Hypothalamus (tissue), 51 donors: ENCODE data around the gene CHIT1.

ENCODE experiments used
- DNase-seq, 51 donors: peaks; one replicate each; lab custom pipeline; 2025; lab: John Stamatoyannopoulos, UW

CHIT1 gene

DNA sequence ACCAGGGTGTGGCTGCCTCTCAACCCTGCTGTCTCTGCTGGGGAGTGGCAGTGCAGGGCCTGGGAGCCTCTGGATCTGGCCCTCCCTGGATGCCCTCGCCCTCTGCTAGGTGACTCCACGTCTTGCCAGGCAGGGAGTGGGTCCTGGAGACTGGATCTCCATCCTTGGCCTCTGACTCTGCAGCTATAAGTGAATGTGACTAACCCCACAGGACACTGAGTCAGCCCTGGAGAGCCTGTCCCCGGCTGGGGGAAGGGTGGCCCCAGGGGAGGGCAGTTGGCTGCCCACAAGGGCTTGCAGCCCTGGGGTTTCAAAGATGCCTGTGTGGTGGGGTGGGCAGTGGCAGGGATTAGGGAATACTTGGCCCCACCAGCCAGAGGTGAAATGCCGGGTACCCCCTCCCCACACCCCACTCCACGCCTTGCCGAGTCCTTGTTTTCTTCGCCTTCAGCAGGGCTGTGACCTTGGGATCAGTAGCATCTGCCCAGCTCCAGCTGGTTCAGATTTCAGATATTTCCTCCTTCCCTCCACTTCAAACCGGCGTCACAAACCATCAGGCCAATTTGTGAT, 51.9 kb downstream of the CHIT1 start:
- DNase-seq = no peak

DNA sequence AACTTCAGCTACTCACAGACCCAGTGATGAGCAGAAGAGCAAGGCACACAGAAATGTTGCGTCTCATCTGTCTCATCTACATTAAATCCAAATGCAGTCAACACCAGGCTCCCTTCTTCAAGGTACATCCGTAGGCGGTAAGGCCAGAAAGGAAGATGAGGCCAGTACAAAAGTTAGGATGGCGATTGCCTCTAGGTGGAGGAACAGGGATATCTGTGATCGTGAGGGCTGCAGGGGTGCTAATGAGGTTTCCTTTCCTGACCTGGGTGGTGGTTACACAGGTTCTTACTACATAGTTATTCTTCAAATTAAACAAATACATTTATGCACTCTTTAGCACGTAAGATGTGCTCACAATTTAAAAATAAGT, 52.5 kb downstream of the CHIT1 start:
- no peak for DNase-seq

DNA sequence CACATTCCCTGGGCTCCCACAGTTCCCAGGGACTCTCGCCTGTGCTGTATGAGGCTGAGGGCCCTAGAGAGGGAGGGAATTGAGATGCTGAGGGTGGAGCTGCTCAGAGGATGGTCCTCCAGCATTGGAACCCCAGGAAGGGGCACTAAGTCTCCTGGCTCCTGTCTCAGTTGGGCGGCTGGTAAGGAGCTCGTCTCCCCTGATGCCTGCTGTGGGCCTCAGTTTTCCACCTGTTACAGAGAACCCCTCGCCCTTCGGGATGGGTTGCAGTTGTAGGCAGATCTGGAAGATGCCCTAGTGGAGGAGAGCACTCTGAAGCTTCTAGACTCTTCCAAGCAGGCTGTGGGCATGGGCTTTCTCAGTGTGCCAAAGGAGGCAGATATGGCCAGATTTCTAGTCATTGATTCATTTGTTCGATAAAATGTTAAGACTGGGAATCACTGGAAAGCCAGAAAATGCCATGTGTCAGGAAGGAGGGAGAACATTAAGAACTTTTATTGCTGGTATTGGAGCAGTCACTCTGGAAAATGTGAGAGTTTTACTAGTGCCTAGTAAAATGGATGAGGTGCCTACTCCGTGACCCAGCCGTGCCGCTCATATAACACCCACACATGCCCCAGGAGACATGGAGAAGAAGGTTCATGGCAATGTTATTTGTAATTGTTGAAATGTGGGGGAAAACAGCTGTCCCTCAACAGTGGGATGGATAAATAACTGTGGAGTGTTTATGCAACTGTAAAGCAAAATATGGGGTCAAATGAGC, 53.0 kb downstream of the CHIT1 start:
- no peak for DNase-seq

DNA sequence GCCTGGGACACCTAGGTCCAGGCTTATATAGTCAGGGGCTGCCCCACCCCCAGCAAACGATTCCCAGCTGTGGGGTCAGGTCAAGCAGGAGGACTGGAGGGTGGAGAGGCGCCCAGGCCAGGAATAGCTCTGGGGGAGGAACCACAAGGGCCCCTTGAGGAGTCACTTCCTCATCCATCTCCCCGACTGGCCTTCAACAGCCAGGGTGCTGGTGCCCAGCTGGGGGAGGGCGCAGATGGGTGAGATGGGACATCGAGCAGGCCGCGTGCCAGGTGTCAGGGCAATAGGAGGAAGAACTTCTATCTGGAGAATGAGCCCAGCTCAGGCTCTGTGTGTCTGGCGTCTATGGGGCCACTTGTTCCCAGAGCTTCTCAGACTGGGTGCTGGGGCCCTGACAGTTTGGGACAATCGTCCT, 53.6 kb downstream of the CHIT1 start:
- peak in 15 of 51 donors; percentile 21 to 54 (median 42) for DNase-seq

DNA sequence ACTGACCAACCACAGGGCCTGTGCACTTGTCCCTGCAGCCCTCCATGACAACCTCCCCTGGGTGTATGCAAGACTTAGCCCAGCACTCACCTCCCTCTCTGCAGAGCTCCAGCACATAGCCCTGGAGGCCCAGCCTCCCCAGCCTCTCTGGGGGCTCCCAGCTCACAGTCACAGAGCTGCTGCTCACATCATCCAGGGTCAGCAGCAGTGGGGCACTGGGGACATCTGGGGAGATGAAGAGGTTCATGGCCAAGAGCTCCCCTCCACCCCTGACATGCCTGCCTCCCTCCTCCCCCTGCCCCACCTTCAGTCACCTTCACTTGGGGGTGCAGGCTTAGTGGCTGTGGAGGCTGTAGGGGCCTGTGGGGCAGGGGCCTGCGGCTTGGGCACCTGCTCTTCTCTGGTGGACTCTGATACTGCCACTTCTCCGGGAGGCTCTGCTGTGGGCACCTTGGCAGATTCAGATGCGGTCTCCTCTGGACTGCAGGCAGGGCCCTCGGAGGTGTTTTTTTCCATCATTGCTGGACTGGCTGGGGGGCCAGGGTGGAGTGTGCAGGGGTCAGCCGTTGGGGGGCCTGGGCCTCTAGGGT, 54.1 kb downstream of the CHIT1 start, which contains the start of gene MYBPH:
TSS of gene MYBPH (minus strand) at position 590 of the 590 bp plus-strand sequence. CDS start at position 519, 71 bp downstream.
- no peak for DNase-seq

DNA sequence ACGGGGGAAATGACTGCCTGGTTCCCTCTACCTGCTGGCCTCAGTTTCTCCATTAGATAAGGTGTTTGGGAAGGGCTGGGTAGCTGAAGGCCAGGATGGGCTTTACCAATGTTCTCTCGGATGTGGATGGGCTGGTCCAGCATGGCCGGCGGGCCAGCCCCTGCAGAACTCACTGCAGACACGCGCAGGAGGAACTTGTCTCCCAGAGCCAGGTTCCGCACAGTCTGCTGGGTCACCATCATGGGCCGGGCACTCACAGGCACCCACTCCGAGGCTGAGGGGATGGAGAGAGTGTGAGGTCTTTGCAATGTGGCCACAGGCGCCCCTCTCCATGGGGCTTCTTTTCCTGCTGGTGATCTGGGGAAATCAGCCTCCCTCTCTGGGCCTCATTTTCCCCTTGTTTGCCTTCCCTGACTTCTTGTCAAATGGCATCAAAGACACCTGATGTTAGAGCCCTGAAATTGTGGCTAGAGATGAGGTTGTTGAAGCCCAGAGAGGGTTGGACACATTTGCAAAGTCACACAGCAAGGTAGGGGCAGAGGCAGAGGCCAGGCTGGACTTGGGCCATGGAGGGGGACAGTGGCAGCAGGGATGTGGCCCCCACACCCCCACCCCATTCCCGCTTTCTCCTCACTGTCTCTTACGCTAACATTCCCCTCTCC, 55.0 kb downstream of the CHIT1 start:
- DNase-seq = no peak

DNA sequence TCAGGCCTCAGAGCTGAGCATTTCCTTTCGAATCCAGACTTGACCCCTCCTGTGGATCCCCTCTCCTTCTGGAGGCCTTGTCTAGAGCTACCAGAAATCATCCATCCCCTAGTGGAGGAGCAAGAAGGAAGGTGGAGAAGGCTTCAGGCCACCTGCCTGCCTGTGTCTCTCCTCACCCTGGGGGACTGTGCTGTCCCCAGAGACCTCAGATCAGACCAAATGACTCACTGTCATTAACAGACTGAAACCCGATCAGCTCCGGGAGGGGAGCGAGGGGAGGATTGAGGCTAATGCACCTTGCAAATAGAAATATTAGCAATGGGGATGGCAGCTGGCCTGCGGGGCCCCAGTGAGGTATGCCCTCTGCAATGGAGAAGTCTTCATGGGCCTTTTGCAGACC, 55.9 kb downstream of the CHIT1 start:
- DNase-seq = no peak

DNA sequence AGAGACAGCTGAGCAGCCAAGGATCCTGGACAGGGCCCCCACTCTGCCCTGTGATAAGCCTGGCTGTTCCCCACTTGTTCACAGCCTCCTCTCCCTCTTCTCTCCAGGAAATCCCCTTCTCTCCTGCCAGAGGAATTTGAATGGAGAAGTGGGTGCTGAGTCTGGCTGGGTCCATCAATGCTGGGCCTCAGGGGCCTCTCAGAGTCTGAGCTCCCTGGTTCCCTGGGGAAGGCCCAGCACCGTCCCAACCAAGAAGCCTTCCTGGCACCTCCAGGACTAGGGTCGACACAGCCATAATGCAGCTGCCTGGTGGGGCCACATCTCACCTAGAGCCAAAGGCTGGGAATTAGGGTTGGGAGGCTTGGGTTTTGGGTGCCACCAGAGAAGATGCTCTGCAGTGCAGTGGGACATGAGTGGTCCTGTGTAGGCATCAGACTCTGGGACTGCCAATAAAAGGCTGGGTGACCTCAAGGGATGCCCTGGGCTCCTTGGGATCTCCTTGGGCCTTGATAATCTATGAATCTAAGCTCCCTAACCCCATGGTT, 56.4 kb downstream of the CHIT1 start:
- no peak for DNase-seq

DNA sequence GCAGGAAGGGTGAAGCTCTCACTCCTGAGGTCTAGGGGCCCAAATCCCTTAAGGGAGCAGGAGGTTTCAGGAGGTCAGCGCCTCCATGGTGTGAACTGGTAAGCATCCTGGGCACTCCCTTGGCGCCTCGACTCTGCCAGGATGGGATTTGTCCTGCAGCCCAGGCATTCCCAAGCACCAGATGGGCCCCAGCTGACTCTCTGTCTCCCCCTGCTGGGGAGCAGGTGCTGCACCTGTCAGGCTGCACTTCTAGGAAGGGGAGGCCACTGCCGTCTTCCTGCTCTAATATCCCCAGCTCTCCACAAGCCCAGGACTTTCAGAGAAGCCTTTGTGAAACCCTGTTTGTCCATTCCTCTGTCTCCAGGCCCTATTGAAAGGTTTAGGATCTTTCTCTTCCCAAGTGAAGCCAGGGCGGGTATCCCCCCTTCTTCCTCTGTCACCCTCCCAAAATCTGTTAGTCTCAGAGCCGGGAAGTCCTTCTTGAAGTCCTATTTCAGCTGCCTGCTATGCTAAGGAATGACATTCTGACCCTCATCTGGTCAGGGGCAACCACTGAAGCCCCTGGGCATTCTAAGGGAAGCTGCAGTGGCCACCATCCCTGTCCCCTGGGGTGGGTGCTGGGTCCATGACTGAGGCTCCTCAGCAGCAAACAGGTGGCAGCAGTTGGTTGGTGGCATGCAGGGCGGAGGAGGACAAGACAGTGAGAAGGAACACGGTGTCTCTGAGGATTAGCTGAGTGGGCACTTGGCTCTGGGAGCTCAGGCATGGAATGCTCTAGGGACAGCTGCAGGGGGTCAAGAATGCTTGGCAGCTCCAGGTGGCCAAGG, 57.1 kb downstream of the CHIT1 start:
- DNase-seq = peak in 39 of 51 donors; percentile 22 to 78 (median 51)

DNA sequence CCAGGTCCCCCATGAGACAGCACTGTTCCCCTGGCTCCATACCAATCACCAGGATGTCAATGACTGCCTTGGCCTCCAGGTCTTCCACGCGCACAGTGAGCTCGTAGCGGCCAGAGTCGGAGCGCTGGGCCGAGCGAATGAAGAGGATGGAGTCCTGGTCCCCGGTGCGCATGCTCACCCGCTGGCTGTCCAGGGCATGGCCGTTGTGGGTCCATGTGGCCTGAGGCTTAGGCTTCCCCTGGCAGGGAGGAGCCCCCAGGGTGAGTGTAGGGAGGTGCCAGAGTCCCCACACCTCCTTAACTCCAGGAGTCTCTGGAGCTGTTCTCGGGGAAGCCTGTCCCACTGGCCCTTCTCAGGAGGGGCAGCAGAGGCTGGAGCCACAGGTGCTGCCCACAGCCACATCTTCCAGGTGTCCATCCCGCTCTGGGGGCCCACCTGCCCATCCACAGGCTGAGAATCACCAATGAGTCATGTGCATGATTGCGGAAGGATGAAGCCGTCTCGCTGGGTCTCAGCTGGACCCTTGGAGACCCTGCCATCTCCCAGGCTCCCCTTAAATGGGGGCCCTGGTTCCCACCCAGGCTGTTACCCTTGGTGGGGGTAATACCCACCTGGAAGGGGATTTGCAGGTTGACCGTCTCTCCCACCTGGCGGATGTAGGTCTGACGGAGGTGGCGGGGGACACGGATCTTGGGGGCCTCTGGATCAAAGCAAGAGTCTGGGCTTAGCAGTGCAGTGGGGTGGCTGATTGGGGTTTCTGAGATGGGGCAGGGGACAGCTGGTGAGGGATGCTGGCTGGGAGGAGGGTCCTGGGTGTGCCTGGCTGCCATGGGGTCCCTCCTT, 57.9 kb downstream of the CHIT1 start:
- DNase-seq = no peak

DNA sequence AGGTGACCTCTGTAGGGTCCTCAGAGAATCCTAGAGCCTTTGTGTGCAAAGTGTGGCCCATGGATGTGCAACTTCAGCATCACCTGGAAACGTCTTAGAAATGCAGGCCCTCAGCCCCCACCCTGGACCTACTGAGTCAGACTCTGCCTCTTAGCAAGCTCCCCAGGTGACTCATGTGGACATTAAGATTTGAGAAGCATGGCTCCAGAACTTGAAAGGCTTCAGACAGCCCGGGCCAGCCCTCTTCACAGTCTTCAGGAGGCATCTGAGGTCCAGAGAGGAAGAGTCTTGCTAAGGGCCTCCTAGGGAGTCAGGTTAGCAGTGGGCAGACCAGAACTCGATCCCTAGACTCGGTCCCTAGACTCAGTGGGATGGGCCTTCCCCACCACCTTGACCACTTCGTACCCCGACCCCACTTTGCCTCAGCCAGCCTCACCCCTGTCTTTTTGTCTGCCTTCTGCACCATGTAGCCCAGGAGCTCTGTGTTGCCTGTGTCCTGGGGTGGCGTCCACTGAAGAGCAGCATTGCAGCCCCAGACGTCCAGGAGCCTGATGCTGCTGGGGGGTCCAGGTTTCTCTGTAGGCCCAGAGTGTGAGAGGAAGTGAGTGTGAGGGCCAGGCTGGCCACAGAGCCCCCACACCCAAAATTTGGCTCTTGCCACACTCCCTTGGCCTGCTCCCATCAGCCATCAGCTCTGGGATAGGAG, 58.7 kb downstream of the CHIT1 start:
- DNase-seq = no peak

DNA sequence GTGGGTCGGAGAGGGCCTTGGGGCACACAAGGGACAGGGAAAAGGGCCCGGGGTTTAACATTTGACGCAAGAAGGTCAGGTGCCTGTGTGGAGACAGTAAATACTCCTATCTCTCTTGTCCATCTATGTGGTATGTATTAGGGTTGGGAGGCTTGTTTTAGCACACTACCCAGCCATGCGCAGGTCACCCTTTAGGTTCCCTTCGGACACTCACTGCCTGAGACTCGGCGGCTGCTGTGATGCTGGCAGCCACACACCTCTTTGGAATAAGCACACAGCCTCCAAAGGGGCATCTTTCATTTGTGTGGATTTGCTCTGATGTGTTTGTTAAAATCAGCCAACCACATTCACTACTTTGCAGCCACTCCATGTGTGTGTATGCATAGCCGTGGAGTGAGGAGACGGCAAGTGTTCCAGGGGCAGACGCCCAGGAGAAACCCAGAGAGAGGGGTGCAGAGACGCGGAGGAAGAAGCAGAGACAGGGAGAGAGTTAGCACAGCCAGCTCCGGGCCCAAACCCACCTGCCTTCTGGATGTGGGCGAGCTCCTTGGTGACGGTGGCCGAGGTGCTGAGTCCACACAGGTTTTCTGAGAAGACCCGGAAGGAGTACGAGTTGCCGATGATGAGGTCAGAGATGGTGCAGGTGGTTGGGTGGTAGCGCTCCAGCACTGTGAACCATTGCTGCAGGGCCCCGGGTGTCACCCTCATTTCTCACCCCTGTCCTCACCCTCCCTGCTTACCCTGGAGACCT, 59.5 kb downstream of the CHIT1 start:
- DNase-seq = no peak

DNA sequence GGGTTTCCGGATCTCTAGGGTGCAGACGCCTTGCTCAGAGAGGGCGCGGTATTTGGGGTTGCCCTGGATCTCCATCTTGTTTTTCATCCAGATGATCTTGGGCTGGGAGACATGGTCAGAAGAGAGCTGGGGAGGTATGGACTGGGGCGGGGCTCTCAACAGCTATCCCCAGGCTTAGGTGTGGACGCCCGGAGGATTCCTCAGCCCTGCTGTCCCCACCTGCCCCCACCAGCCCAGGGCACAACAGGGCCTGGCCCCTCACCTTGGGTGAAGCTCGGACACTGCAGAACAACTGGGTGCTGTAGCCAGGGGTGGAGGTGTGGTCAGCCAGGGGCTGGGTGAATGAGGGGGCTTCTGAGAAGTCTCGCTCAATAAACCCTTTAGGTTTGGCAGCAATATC, 60.5 kb downstream of the CHIT1 start:
- DNase-seq = no peak

DNA sequence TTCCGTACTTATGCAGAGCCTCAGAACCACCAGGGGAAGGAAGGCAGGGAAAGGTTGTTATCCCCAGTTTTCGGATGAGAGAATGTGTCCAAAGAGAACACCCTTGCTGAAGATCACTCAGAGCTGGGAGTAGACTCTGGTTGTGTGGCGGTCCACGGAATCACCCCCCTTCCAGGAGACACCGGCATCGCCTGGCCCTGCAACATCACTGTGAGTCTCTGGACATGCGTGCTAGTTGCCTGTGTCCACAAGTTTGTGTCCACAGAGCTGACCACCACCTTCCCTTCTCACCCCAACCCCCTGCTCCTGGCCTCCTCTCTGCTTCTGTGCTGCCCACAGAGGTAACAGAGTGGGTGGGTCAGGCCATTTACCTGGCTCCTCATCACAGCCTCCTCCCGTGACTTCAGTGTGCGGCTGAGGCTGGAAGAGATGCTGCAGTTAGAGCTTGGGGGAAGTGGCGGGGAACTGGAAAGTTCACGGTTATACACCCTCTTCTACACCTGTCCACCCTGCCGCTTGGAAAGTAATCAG, 61.2 kb downstream of the CHIT1 start:
- no peak for DNase-seq

DNA sequence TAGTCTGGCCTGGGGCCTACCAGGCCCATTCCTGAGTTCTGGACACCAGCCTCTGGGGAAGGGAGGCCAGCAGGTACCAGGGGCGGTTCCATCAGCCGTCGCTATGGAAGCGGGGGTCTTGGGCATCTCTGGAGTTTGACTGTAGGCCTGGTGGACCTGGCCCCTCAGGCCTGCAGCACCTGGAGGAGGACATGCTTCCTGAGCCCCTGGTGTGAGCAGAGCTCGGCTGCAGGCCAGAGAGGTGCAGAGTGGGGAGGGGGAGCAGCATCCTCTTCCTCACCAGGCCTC, 61.6 kb downstream of the CHIT1 start:
- no peak for DNase-seq

DNA sequence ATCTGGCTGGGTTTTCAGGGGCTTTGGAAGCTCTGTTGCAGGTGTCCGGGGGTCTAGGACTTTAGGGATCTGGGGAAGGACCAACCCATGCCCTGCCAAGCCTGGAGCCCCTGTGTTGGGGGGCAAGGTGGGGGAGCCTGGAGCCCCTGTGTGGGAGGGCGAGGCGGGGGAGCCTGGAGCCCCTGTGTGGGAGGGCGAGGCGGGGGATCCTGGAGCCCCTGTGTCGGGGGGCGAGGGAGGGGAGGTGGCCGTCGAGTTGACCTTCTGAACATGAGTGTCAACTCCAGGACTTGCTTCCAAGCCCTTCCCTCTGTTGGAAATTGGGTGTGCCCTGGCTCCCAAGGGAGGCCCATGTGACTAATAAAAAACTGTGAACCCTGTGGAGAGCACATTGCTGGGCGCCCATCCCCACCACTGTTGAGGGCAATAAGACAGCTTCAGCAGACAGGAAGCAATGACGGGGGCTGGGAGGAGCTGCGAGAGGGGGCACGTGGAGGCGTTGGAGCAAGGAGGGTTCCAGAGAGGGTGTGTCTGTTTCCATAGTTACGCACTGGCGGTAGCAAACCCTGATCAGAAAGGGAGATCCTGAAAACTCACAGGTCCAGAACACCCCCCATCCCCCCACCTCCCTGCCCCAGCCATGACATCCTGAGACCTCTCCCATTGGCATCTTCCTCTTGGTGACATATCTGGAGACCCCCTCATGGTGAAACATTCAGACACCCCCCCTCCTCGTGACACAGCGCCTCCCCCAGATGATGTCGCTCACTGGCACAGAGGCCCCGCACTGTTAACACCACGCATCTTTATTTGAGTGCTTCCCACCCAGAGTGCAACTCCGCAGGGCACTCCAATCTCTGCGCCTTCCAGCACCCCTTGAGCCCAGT, 62.2 kb downstream of the CHIT1 start:
- peak in 3 of 51 donors; percentile 21 to 46 (median 27) for DNase-seq
